Vagina (tissue), 2 donors: Measurements from ENCODE around the gene RBPJ. TPM values are rescaled to one million over a fixed set of nuclear protein-coding genes. Genes with fewer than 3 reads are reported as not detected.

Source experiments
- DNase-seq, 2 donors: peaks; one replicate each; pipeline ENCODE4 v3.0.0-alpha.2; 2017; ENCODE audit errors: extremely low spot score in 2 of 2
- H3K27ac ChIP-seq: fragments of 200-600 bp; sonication (generic); one replicate; pipeline ENCODE4 v1.5.1; 2019
- H3K27me3 ChIP-seq: fragments of 200-600 bp; sonication (generic); one replicate; pipeline ENCODE4 v1.5.1; 2019
- H3K36me3 ChIP-seq, 2 donors: fragments of 200-600 bp; sonication (generic); one replicate each; pipeline ENCODE4 v1.5.1; 2017 to 2019
- H3K4me1 ChIP-seq: fragments of 200-600 bp; sonication (generic); one replicate; pipeline ENCODE4 v1.5.1; 2019
- H3K4me3 ChIP-seq, 2 donors: fragments of 200-600 bp; sonication (generic); 1 replicate in 1 of 2; 2 replicates in 1 of 2; pipeline ENCODE4 v1.5.1; 2016 to 2019
- H3K9me3 ChIP-seq: fragments of 200-600 bp; sonication (generic); one replicate; pipeline ENCODE4 v1.5.1; 2019
- CTCF ChIP-seq, 3 experiments: fragments of 450-650 bp in 2 of 3; fragments of 200-600 bp in 1 of 3; sonication (generic) in 1 of 3; IDR thresholded peaks; one replicate each; pipeline ENCODE4 v1.5.1; 2017 to 2019; ENCODE audit warnings: antibody characterized with exemption in 3 of 3, mild to moderate bottlenecking in 2 of 3, moderate library complexity in 2 of 3
- POLR2A ChIP-seq, 2 donors: fragments of 450-650 bp; IDR thresholded peaks; one replicate each; pipeline ENCODE4 v1.6.1; 2017; ENCODE audit warnings: antibody characterized with exemption in 2 of 2, mild to moderate bottlenecking in 2 of 2, moderate library complexity in 2 of 2
- POLR2AphosphoS5 ChIP-seq, 2 donors: sonication (generic); formaldehyde crosslinking; IDR thresholded peaks; one replicate each; pipeline ENCODE4 v1.9.0; 2017; ENCODE audit warnings: antibody characterized with exemption in 2 of 2, mild to moderate bottlenecking in 2 of 2, low read depth in 1 of 2; ENCODE audit not compliant: insufficient read depth in 1 of 2
- intact Hi-C: fragments of 100-400 bp; cut with DNase I; formaldehyde crosslinking; loops from one replicate; pipeline ENCODE4 v1.15.1; 2023
- total RNA-seq: library from RNA; depleted of rRNA; stranded (reverse); fragments of >200 nt; gene quantifications from one replicate; pipeline ENCODE4 v1.2.3, GENCODE V29; 2016

Gene RBPJ
- total RNA-seq, 1 donor from 2014 or later = 50.8 TPM

- H3K27ac ChIP-seq = no peak overlapping the region
- H3K9me3 ChIP-seq = no peaks in the 10 kb centered on the region
- no peak for DNase-seq
- H3K4me3 ChIP-seq = no peak overlapping the region
- intact Hi-C loops = no loop called here
- no peaks in the 10 kb centered on the region for H3K4me1 ChIP-seq
- no peaks in the 10 kb centered on the region for H3K27me3 ChIP-seq
- H3K36me3 ChIP-seq = no peaks in the 10 kb centered on the region
- TF ChIP-seq POLR2AphosphoS5 (IDR thresholded peaks at IDR 0.05; ENCODE audit: insufficient read depth in 1 of 2, low read depth in 1 of 2) = no peak
- no peak for TF ChIP-seq CTCF (IDR thresholded peaks at IDR 0.05)
- TF ChIP-seq POLR2A (IDR thresholded peaks at IDR 0.05) = no peak
These were observed 33.1 kb upstream of the RBPJ start for GRCh38 chr4:26287756-26288155.

GRCh38 chr4:26288355-26288909 is 32.4 kb upstream of the RBPJ start:
- H3K36me3 ChIP-seq = no peaks in the 10 kb centered on the region
- no peak for TF ChIP-seq CTCF (IDR thresholded peaks at IDR 0.05)
- TF ChIP-seq POLR2AphosphoS5 (IDR thresholded peaks at IDR 0.05; ENCODE audit: insufficient read depth in 1 of 2, low read depth in 1 of 2) = no peak
- TF ChIP-seq POLR2A (IDR thresholded peaks at IDR 0.05) = no peak
- no peaks in the 10 kb centered on the region for H3K4me1 ChIP-seq
- no peaks in the 10 kb centered on the region for H3K9me3 ChIP-seq
- no peak overlapping the region for H3K27ac ChIP-seq
- no peak overlapping the region for H3K4me3 ChIP-seq
- DNase-seq = no peak
- intact Hi-C loops = no loop called here
- no peaks in the 10 kb centered on the region for H3K27me3 ChIP-seq

- Histone ChIP-seq H3K4me3 (no peak overlapping the region), H3K27ac (no peak overlapping the region), H3K36me3 (no peaks in the 10 kb centered on the region), H3K4me1 (no peaks in the 10 kb centered on the region), H3K27me3 (no peaks in the 10 kb centered on the region), H3K9me3 (no peaks in the 10 kb centered on the region)
- intact Hi-C loops = no loop called here
- DNase-seq = no peak
- TF ChIP-seq CTCF (IDR thresholded peaks at IDR 0.05) = no peak
- TF ChIP-seq POLR2A (IDR thresholded peaks at IDR 0.05) = no peak
- no peak for TF ChIP-seq POLR2AphosphoS5 (IDR thresholded peaks at IDR 0.05; ENCODE audit: insufficient read depth in 1 of 2, low read depth in 1 of 2)
These were observed 31.4 kb upstream of the RBPJ start for GRCh38 chr4:26289401-26289800.

- no peak for DNase-seq
- Histone ChIP-seq H3K4me3 (no peak overlapping the region), H3K9me3 (no peaks in the 10 kb centered on the region), H3K4me1 (no peaks in the 10 kb centered on the region), H3K36me3 (no peaks in the 10 kb centered on the region), H3K27ac (no peak overlapping the region), H3K27me3 (no peaks in the 10 kb centered on the region)
- TF ChIP-seq POLR2AphosphoS5 (IDR thresholded peaks at IDR 0.05; ENCODE audit: insufficient read depth in 1 of 2, low read depth in 1 of 2) (no peak), POLR2A (IDR thresholded peaks at IDR 0.05) (no peak), CTCF (IDR thresholded peaks at IDR 0.05) (no peak)
- intact Hi-C loops = no loop called here
These were observed 30.5 kb upstream of the RBPJ start for GRCh38 chr4:26290321-26290720.

GRCh38 chr4:26294904-26295303 is 25.9 kb upstream of the RBPJ start:
- Histone ChIP-seq H3K4me1 (peaks cover 7% of the 10 kb centered on the region), H3K4me3 (no peak overlapping the region), H3K27ac (no peak overlapping the region), H3K36me3 (no peaks in the 10 kb centered on the region), H3K27me3 (no peaks in the 10 kb centered on the region), H3K9me3 (no peaks in the 10 kb centered on the region)
- no peak for TF ChIP-seq POLR2A (IDR thresholded peaks at IDR 0.05)
- TF ChIP-seq CTCF (IDR thresholded peaks at IDR 0.05) = no peak
- TF ChIP-seq POLR2AphosphoS5 (IDR thresholded peaks at IDR 0.05; ENCODE audit: insufficient read depth in 1 of 2, low read depth in 1 of 2) = no peak
- no peak for DNase-seq
- intact Hi-C loops = no loop called here
